ENCODE measurements around the gene PCGF1.

Gene PCGF1

GRCh38 chr2:74515271-74515980, 7.9 kb upstream of the PCGF1 start:
- ChIA-PET CTCF (interaction anchor here (2.0 kb wide), 1 partner anchor 11 kb away, joined by 4 read pairs; the partner anchor contains the start of gene DQX1), POLR2A (interaction anchor here (0.8 kb wide), 1 partner anchor 8 kb away, joined by 3 read pairs; the partner anchor contains the start of gene PCGF1)
- no peak overlapping the region for H3K4me3 ChIP-seq (ENCODE audit: low read depth, low read length)
- DNase-seq (ENCODE audit: low read depth, low spot score): no peak
- no peak for TF ChIP-seq CTCF (IDR thresholded peaks at IDR 0.05; ENCODE audit: insufficient read depth, low read length, missing control alignments)

GRCh38 chr2:74514368-74515270, 7.1 kb upstream of the PCGF1 start, which contains the start of gene TLX2:
Gene TLX2 (plus strand): TSS chr2:74514450. CDS start chr2:74514807, 357 bp downstream.
- ChIA-PET POLR2A (no interaction called here), CTCF (interaction anchor here (2.0 kb wide), 1 partner anchor 12 kb away, joined by 4 read pairs; the partner anchor contains the start of gene DQX1)
- DNase-seq (ENCODE audit: low read depth, low spot score): no peak
- TF ChIP-seq CTCF (IDR thresholded peaks at IDR 0.05; ENCODE audit: insufficient read depth, low read length, missing control alignments): no peak
- no peak within 1 kb of the TSS for H3K4me3 ChIP-seq (ENCODE audit: low read depth, low read length)

DNA sequence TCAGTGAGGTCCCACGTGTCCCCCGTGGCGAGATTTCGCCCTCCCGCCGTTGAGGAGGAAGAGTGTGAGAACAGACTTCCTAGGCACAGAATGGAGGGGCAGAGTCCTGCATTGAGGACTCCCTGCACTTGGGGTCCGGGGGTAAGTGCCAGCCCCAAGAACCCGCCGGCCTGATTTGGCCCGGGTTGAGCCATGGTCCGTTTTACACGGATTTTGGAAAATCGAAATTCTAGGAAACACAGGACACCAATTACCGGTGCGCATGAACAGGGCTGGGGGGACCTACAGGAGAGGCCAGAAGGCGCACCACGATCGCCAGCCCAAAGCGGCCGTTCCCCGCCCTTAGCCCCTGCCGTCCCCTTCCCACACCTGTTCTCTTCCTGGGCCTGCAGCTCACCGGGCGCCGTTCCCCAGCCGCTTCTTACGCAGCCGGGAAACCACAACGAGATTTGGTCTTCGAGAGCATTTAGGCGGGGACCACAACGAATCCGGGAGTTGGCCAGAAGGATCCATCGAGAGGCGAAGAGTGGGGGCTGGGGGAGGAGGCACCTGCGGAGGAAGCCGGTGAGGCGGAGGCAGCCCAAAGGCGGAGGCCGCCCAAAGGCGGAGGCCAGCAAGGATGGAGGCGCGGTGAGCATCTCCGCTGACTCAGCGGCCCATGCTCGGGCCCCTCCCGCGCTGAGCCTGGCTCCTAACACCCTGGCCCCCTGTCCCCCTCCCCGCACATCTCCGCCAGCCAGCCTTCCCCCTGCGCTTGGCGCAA, 6.3 kb upstream of the PCGF1 start:
- no peak for TF ChIP-seq CTCF (IDR thresholded peaks at IDR 0.05; ENCODE audit: insufficient read depth, low read length, missing control alignments)
- no peak for DNase-seq (ENCODE audit: low read depth, low spot score)
- no peak overlapping the region for H3K4me3 ChIP-seq (ENCODE audit: low read depth, low read length)
- ChIA-PET CTCF (interaction anchor here (1.1 kb wide), 1 partner anchor 10 kb away, joined by 3 read pairs; no protein-coding TSS in a partner anchor), POLR2A (no interaction called here)

- CTCF ChIA-PET: interaction anchor here (1.0 to 1.1 kb wide), 2 partner anchors 9 to 19 kb away, joined by 3 read pairs; no protein-coding TSS in a partner anchor
- no peak for DNase-seq (ENCODE audit: low read depth, low spot score)
- POLR2A ChIA-PET: no interaction called here
- no peak for TF ChIP-seq CTCF (IDR thresholded peaks at IDR 0.05; ENCODE audit: insufficient read depth, low read length, missing control alignments)
- H3K4me3 ChIP-seq (ENCODE audit: low read depth, low read length): no peak overlapping the region
Measured at GRCh38 chr2:74512744-74513604, 5.5 kb upstream of the PCGF1 start.

DNA sequence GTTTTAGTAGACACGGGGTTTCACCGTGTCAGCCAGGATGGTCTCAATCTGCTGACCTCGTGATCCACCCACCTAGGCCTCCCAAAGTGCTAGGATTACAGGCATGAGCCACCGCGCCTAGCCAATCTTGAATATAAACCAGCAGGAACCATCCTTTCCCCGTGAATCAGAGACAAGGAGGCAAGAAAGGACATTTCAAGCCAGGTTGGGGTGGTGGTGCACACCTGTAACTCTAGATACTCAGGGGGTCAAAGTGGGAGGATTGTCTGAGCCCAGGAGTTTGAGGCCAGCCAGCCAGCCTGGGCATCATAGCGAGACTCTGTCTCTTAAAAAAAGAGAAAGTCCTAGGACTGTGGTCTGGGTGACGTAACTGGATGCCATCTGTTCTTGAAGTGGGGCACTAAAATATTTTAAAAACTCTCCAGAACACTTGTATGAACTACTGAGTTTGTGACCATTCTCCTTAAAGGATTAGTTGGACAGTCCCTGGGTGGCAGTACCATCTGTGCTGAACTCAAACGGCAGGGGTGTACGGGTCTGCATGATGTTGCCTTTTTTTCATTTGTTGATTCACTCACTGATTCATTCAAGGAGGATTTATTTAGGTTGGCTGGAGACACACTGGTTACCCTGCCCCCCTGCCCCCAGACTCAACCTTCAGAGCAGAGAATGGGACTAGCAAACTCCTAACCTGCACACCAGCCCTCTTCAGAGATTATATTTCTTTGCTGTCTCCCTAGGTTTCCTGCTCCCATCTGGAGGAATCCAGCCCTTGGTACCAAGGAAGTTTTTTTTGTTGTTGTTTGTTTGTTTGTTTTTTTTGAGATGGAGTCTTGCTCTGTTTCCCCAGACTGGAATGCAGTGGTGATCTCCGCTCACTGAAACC, 3.9 kb upstream of the PCGF1 start:
- TF ChIP-seq CTCF (IDR thresholded peaks at IDR 0.05; ENCODE audit: insufficient read depth, low read length, missing control alignments): no peak
- DNase-seq (ENCODE audit: low read depth, low spot score): no peak
- ChIA-PET CTCF (interaction anchor here (13.6 kb wide), 1 partner anchor 76 kb away, joined by 202 read pairs; no protein-coding TSS in a partner anchor), POLR2A (no interaction called here)
- H3K4me3 ChIP-seq (ENCODE audit: low read depth, low read length): no peak overlapping the region
